Ectodermal cell (in vitro differentiated cells): Measurements from ENCODE around the gene TMEM273. TPM values are rescaled to one million over a fixed set of nuclear protein-coding genes. Genes with fewer than 3 reads are reported as not detected.

ENCODE experiments used
- H3K27ac ChIP-seq: 2 replicates; pipeline ENCODE4 v1.7.0; 2013; ENCODE audit warnings: mild to moderate bottlenecking, low read depth, low read length; ENCODE audit not compliant: insufficient read depth, poor library complexity, severe bottlenecking
- H3K27me3 ChIP-seq: 2 replicates; pipeline ENCODE4 v1.7.0; 2013; ENCODE audit warnings: mild to moderate bottlenecking, low read length; ENCODE audit not compliant: insufficient read depth, control insufficient read depth, poor library complexity, severe bottlenecking
- H3K36me3 ChIP-seq: one replicate; pipeline ENCODE4 v1.7.0; 2013; ENCODE audit warnings: low read length; ENCODE audit not compliant: control insufficient read depth, insufficient read depth
- H3K4me1 ChIP-seq: one replicate; pipeline ENCODE4 v1.7.0; 2013; ENCODE audit warnings: low read length; ENCODE audit not compliant: control insufficient read depth, insufficient read depth
- H3K4me3 ChIP-seq: 2 replicates; pipeline ENCODE4 v1.7.0; 2013; ENCODE audit warnings: low read depth, low read length, control low read depth; ENCODE audit not compliant: insufficient read depth
- H3K9me3 ChIP-seq: 2 replicates; pipeline ENCODE4 v1.7.0; 2013; ENCODE audit warnings: mild to moderate bottlenecking, low read length, moderate library complexity; ENCODE audit not compliant: control insufficient read depth
- WGBS, 2 experiments: methylation state at CpG; one replicate each; pipeline ENCODE4 v1.1.7; 2013; ENCODE audit warnings: missing lambda C conversion rate in 2 of 2; 5-methylcytosine and 5-hydroxymethylcytosine counted together
- polyA plus RNA-seq, 4 experiments: library from polyadenylated mRNA; stranded (reverse); fragments of 50-300 nt; gene quantifications; one replicate each; pipeline ENCODE4 v1.2.3, GENCODE V29; 2013

TMEM273 gene
- polyA plus RNA-seq (2013, experiment 1 of 4) = not detected
- polyA plus RNA-seq (2013, experiment 2 of 4) = not detected
- polyA plus RNA-seq (2013, experiment 3 of 4) = not detected
- polyA plus RNA-seq (2013, experiment 4 of 4) = not detected

- Histone ChIP-seq H3K4me3 (no peak within 1 kb of the TSS), H3K4me1 (no peaks in the 10 kb centered on the region), H3K36me3 (no peaks in the 10 kb centered on the region), H3K27ac (no peak within 1 kb of the TSS), H3K9me3 (no peaks in the 10 kb centered on the region), H3K27me3 (no peaks in the 10 kb centered on the region)
- WGBS, 2 experiments = 85 to 89% methylated on average over 9 of the region's 9 CpGs
Observed at GRCh38 chr10:49187950-49188761, at the start of gene TMEM273. TMEM273 (minus strand) TSS chr10:49188391; CDS start chr10:49188336, 55 bp downstream.

DNA sequence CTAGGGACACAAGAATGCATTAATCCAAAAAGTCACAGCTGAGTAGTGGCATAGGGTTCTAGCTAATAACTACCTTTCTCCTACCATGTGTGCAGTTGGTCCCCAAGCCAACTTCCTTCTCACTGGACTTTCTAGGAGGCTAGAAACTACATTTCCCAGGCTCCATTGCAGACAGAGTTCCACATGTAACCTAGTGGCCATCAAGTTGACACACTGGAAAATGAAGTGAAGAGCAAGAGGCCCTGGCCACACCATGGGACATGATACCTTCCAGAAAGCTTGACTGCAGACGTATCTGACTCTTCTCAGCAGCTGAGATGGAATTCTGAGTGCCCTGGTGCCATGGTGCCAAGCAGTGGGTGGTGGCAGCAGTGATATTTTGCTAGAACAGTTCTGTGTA lies 49.8 kb upstream of the TMEM273 start:
- H3K4me1 ChIP-seq = no peaks in the 10 kb centered on the region
- no peak overlapping the region for H3K4me3 ChIP-seq
- H3K27ac ChIP-seq = no peak overlapping the region
- WGBS, 2 experiments = 86 to 87% methylated on average over 1 of the region's 1 CpG
- no peaks in the 10 kb centered on the region for H3K9me3 ChIP-seq
- H3K27me3 ChIP-seq = peaks cover 11% of the 10 kb centered on the region
- no peaks in the 10 kb centered on the region for H3K36me3 ChIP-seq

DNA sequence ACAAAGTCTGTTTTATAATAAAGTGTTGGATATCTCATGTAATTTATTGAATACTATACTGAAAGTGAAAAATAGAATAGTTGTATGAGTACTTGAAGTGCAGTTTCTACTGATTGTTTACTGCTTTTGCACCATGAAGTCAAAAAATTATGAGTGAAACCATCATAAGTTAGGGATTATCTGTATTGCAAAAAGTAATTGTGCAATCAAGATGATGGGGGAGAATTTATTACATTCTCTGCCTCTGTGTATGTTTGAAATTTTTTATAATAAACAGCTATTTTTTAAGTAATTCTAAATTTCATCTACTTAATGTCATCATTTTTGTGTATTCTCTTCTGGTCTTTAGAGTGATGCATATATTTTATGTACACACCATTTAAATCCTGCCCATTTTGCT lies 47.2 kb upstream of the TMEM273 start:
- H3K4me3 ChIP-seq = no peak overlapping the region
- no peak overlapping the region for H3K27ac ChIP-seq
- H3K4me1 ChIP-seq = no peaks in the 10 kb centered on the region
- H3K36me3 ChIP-seq = no peaks in the 10 kb centered on the region
- H3K27me3 ChIP-seq = no peaks in the 10 kb centered on the region
- no peaks in the 10 kb centered on the region for H3K9me3 ChIP-seq

- H3K36me3 ChIP-seq = no peaks in the 10 kb centered on the region
- H3K9me3 ChIP-seq = no peaks in the 10 kb centered on the region
- H3K4me1 ChIP-seq = no peaks in the 10 kb centered on the region
- no peak overlapping the region for H3K4me3 ChIP-seq
- no peak overlapping the region for H3K27ac ChIP-seq
- 83 to 92% methylated on average over 3 to 4 of the region's 5 CpGs for WGBS, 2 experiments
- H3K27me3 ChIP-seq = no peaks in the 10 kb centered on the region
Observed at GRCh38 chr10:49231086-49231820, 43.1 kb upstream of the TMEM273 start.

DNA sequence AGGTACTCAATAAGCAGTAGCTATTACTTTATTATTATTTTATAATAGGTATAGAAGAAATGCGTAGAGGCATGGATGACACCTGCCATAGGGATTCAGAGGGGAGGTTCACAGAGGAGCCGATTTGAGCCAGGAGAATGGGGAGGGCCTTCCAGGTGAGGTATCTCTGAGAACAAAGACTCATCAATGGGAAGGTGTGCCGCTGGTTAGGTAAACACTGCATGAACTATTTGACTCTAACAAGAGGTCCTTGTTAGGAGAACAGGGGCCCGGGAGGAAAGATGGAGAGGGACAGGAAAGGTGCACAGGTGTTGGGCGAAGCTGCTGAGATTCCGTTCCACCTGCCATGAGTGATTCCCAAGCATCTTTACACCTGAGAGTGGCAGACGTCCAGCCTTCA lies 41.8 kb upstream of the TMEM273 start:
- 91 to 93% methylated on average over 7 of the region's 7 CpGs for WGBS, 2 experiments
- H3K4me3 ChIP-seq = no peak overlapping the region
- H3K27me3 ChIP-seq = no peaks in the 10 kb centered on the region
- no peaks in the 10 kb centered on the region for H3K9me3 ChIP-seq
- H3K4me1 ChIP-seq = no peaks in the 10 kb centered on the region
- no peaks in the 10 kb centered on the region for H3K36me3 ChIP-seq
- no peak overlapping the region for H3K27ac ChIP-seq

DNA sequence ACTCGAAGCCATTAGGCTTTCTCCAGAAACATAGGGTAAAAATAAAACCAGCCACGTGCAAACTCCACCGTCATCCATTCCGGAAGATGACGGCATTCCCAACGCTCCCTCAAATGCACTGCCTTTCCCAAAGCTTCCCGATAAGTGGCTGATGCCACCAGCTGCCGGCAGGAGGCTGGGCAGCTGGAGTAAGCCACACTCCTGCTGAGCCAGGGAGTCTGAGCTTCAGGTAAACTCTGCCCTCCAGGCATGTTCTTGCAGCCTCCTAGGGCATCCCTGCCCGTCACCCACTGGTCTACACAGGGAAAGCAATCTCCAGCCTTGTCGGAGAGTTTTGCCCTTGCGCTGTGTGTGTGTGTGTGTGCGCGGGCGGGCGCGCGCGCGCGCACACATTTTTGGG lies 40.5 kb upstream of the TMEM273 start:
- H3K4me1 ChIP-seq = no peaks in the 10 kb centered on the region
- no peaks in the 10 kb centered on the region for H3K36me3 ChIP-seq
- WGBS, 2 experiments = 88% methylated on average over 20 of the region's 20 CpGs
- no peak overlapping the region for H3K27ac ChIP-seq
- H3K9me3 ChIP-seq = no peaks in the 10 kb centered on the region
- no peak overlapping the region for H3K4me3 ChIP-seq
- no peaks in the 10 kb centered on the region for H3K27me3 ChIP-seq

GRCh38 chr10:49227406-49227805 lies 39.2 kb upstream of the TMEM273 start:
- H3K27me3 ChIP-seq = no peaks in the 10 kb centered on the region
- no peaks in the 10 kb centered on the region for H3K9me3 ChIP-seq
- H3K4me3 ChIP-seq = no peak overlapping the region
- no peak overlapping the region for H3K27ac ChIP-seq
- H3K36me3 ChIP-seq = no peaks in the 10 kb centered on the region
- WGBS, 2 experiments = 94 to 96% methylated on average over 5 of the region's 5 CpGs
- H3K4me1 ChIP-seq = no peaks in the 10 kb centered on the region

DNA sequence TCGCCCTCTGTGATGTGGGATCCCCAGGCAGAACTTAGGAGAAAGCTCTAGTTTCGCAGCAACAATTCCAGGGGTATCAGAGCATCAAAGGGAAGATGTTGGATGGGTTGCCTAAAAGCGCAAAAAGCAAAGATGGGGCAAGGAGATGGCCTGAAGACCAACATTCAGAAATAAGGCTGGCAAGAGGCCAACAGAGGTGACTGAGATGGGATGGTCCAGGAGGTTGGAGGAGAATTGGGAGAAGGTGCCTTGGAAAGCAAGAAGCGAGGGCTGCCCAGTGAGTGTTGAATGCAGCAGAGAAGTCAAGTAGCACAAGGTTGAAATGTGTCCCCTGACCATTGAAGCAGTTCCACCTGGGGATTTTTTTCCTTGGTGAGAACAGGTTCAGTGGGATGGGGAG lies 38.4 kb upstream of the TMEM273 start:
- no peaks in the 10 kb centered on the region for H3K36me3 ChIP-seq
- WGBS, 2 experiments = 94 to 95% methylated on average over 4 of the region's 4 CpGs
- H3K4me1 ChIP-seq = no peaks in the 10 kb centered on the region
- no peaks in the 10 kb centered on the region for H3K27me3 ChIP-seq
- no peak overlapping the region for H3K27ac ChIP-seq
- no peaks in the 10 kb centered on the region for H3K9me3 ChIP-seq
- H3K4me3 ChIP-seq = no peak overlapping the region

- Histone ChIP-seq H3K4me1 (no peaks in the 10 kb centered on the region), H3K36me3 (no peaks in the 10 kb centered on the region), H3K4me3 (no peak overlapping the region), H3K27me3 (no peaks in the 10 kb centered on the region), H3K9me3 (no peaks in the 10 kb centered on the region), H3K27ac (no peak overlapping the region)
- 88 to 92% methylated on average over 12 of the region's 12 CpGs for WGBS, 2 experiments
Observed at GRCh38 chr10:49225218-49225876, 37.2 kb upstream of the TMEM273 start.

GRCh38 chr10:49223205-49223604 lies 35.0 kb upstream of the TMEM273 start:
- Histone ChIP-seq H3K4me1 (no peaks in the 10 kb centered on the region), H3K36me3 (no peaks in the 10 kb centered on the region), H3K9me3 (no peaks in the 10 kb centered on the region), H3K4me3 (no peak overlapping the region), H3K27ac (no peak overlapping the region), H3K27me3 (no peaks in the 10 kb centered on the region)
